Parathyroid adenoma (tissue), 2 donors: ENCODE measurements around the gene CCDC171.

Experiments used
- H2AFZ ChIP-seq: fragments of 300-600 bp; sonication (generic); one replicate; pipeline ENCODE4 v1.7.0; 2017; ENCODE audit warnings: antibody characterized with exemption, mild to moderate bottlenecking
- H3K27ac ChIP-seq: fragments of 300-600 bp; sonication (generic); one replicate; pipeline ENCODE4 v1.7.0; 2017
- H3K27me3 ChIP-seq: fragments of 300-600 bp; sonication (generic); one replicate; pipeline ENCODE4 v1.7.0; 2017; ENCODE audit warnings: low read length; ENCODE audit not compliant: control insufficient read depth, insufficient read depth
- H3K36me3 ChIP-seq: fragments of 300-600 bp; sonication (generic); one replicate; pipeline ENCODE4 v1.7.0; 2017; ENCODE audit warnings: low read length; ENCODE audit not compliant: control insufficient read depth, insufficient read depth
- H3K4me1 ChIP-seq: fragments of 300-600 bp; sonication (generic); one replicate; pipeline ENCODE4 v1.7.0; 2017; ENCODE audit warnings: control low read depth
- H3K4me2 ChIP-seq: fragments of 300-600 bp; sonication (generic); one replicate; pipeline ENCODE4 v1.7.0; 2017; ENCODE audit warnings: low read length
- H3K4me3 ChIP-seq: fragments of 300-600 bp; sonication (generic); one replicate; pipeline ENCODE4 v1.7.0; 2017; ENCODE audit warnings: low read depth, low read length
- H3K79me2 ChIP-seq: fragments of 300-600 bp; sonication (generic); one replicate; pipeline ENCODE4 v1.7.0; 2017; ENCODE audit warnings: control low read depth
- H3K9ac ChIP-seq: fragments of 300-600 bp; sonication (generic); one replicate; pipeline ENCODE4 v1.7.0; 2017; ENCODE audit warnings: mild to moderate bottlenecking
- H3K9me3 ChIP-seq: fragments of 300-600 bp; sonication (generic); one replicate; pipeline ENCODE4 v1.7.0; 2017; ENCODE audit warnings: low read length; ENCODE audit not compliant: control insufficient read depth
- CTCF ChIP-seq: fragments of 300-600 bp; sonication (generic); IDR thresholded peaks from one replicate; pipeline ENCODE4 v1.7.0; 2017; ENCODE audit warnings: antibody characterized with exemption, mild to moderate bottlenecking
- donor health status: primary hyperparathyroidism.

Gene CCDC171

GRCh38 chr9:16004613-16005012 lies 451.8 kb downstream of the CCDC171 start:
- Histone ChIP-seq H3K9me3 (no peaks in the 10 kb centered on the region), H3K27ac (no peak overlapping the region), H3K4me2 (no peak overlapping the region), H2AFZ (no peak overlapping the region), H3K27me3 (no peaks in the 10 kb centered on the region), H3K36me3 (no peaks in the 10 kb centered on the region), H3K79me2 (no peaks in the 10 kb centered on the region), H3K4me3 (no peak overlapping the region), H3K9ac (no peak overlapping the region), H3K4me1 (no peaks in the 10 kb centered on the region)
- TF ChIP-seq CTCF = no peak

GRCh38 chr9:16010221-16010620 lies 457.4 kb downstream of the CCDC171 start:
- Histone ChIP-seq H3K79me2 (no peaks in the 10 kb centered on the region), H2AFZ (no peak overlapping the region), H3K4me3 (no peak overlapping the region), H3K27ac (no peak overlapping the region), H3K36me3 (no peaks in the 10 kb centered on the region), H3K9ac (no peak overlapping the region), H3K4me2 (no peak overlapping the region), H3K9me3 (no peaks in the 10 kb centered on the region), H3K27me3 (no peaks in the 10 kb centered on the region), H3K4me1 (no peaks in the 10 kb centered on the region)
- TF ChIP-seq CTCF = no peak

- no peak overlapping the region for H3K4me3 ChIP-seq
- H3K9ac ChIP-seq = no peak overlapping the region
- no peak for TF ChIP-seq CTCF
- H3K27me3 ChIP-seq = no peaks in the 10 kb centered on the region
- H3K4me2 ChIP-seq = no peak overlapping the region
- H2AFZ ChIP-seq = no peak overlapping the region
- H3K4me1 ChIP-seq = no peaks in the 10 kb centered on the region
- H3K27ac ChIP-seq = no peak overlapping the region
- H3K36me3 ChIP-seq = no peaks in the 10 kb centered on the region
- no peaks in the 10 kb centered on the region for H3K9me3 ChIP-seq
- no peaks in the 10 kb centered on the region for H3K79me2 ChIP-seq
Observed at GRCh38 chr9:16012621-16013020, 459.8 kb downstream of the CCDC171 start.

GRCh38 chr9:16013366-16013765 lies 460.5 kb downstream of the CCDC171 start:
- Histone ChIP-seq H3K4me1 (no peaks in the 10 kb centered on the region), H3K9ac (no peak overlapping the region), H3K36me3 (no peaks in the 10 kb centered on the region), H3K9me3 (no peaks in the 10 kb centered on the region), H3K79me2 (no peaks in the 10 kb centered on the region), H2AFZ (no peak overlapping the region), H3K4me2 (no peak overlapping the region), H3K4me3 (no peak overlapping the region), H3K27me3 (no peaks in the 10 kb centered on the region), H3K27ac (no peak overlapping the region)
- no peak for TF ChIP-seq CTCF

GRCh38 chr9:16013826-16014225 lies 461.0 kb downstream of the CCDC171 start:
- Histone ChIP-seq H3K79me2 (no peaks in the 10 kb centered on the region), H3K9me3 (no peaks in the 10 kb centered on the region), H3K36me3 (no peaks in the 10 kb centered on the region), H3K4me2 (no peak overlapping the region), H3K27ac (no peak overlapping the region), H2AFZ (no peak overlapping the region), H3K4me3 (no peak overlapping the region), H3K9ac (no peak overlapping the region), H3K27me3 (no peaks in the 10 kb centered on the region), H3K4me1 (no peaks in the 10 kb centered on the region)
- no peak for TF ChIP-seq CTCF
